Measurements from ENCODE around the gene TBCD.
"Not testable (repeated sequence)": the region's sequence is repeated elsewhere in the genome, so short reads cannot be mapped to it uniquely, and the experiment has no call there.

The TBCD gene

DNA sequence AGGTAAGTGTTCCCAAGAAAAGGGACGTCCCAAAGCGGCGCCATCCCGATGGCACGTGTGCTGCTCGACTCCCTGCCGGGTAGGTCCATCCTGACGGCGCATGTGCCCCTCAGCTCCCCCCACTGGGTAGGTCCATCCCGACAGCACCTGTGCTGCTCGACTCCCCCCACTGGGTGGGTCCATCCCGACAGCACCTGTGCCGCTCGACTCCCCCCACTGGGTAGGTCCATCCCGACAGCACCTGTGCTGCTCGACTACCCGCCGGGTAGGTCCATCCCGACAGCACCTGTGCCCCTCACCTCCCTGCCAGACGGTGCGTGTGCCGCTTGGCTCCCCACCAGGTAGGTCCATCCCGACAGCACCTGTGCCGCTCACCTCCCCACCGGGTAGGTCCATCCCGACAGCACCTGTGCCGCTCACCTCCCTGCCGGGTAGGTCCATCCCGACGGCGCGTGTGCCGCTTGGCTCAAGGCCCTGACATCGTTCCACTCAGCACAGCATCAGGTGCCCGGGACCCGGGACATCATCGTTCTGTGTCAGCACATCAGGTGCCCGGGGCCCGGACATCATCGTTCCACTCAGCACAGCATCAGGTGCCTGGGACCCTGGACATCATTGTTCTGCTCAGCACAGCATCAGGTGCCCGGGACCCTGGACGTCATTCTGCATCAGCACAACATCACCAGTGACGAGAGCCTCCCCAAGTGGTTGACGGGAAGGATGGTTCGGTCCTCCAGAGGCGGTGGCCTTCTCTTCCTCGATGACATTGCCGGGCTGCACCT, 22.2 kb upstream of the TBCD start:
- DNase-seq (ENCODE audit: low read depth) = no peak

DNA sequence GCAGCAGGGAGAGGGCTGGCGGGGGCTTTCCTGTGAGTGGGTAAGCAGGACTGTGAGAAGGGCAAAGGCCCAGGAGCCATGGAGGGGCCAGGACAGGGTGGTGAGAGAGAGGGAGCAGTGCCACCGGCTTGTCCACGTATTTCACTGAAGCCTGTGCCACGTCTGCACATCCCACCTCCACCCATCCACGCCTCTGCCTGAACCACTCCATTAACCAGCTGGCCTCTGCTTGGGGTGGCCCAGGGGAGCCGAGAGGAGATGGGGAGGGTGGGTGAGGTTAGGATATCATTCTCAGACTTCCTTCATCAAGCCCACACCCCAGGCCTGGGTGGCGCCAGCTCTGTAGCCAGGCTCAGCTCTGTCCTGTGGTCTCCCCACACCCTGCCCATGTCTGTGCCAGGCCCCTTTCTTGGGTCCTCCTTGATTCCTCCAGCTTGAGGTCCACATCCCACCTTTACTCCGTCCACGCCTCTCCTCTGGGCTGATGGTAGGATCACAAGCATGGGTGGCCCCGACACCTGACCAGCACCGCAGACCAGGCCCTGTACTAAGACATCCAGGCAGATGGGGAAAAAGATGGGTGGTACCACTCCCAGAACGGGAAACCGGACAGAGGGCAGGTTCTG, 19.6 kb upstream of the TBCD start:
- DNase-seq (ENCODE audit: low read depth) = no peak

GRCh38 chr17:82734987-82735866, 16.6 kb upstream of the TBCD start, which contains the start of gene FN3K:
FN3K (plus strand) TSS chr17:82735615; CDS start chr17:82735637, 22 bp downstream.
- no peak for DNase-seq (ENCODE audit: low read depth)

DNA sequence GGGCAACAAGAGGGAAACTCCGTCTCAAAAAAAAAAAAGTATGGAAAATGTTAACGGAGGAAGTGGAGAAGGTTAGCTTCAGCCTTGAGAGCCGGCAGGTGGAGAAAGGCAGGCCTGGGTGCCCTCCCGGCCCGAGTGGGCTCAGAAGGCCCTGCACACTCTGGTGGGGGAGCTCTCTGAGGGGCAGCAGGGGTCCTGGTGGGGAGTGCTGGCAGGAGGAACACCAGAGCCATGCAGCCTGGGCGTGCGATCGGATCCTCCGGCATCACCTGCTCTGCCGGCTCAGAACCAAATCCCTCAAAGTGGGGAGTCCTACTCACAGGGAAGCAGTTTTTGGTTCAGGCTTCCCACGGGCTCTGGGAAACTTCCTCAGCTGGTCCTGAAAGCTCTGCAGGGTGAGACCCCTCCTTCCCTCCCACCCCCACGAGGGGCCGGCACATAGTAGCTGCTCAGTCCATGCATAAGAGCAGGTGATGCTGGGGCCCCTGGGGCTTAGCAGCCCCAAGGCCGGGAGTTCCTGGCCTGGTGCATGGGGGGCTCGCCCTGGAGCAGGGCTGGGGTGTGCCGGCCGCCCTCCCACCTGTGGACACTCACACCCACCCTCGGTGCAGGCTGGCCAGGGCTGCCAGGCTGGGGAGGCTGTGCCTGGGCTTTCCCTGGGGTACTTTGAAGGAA, 15.2 kb upstream of the TBCD start:
- DNase-seq (ENCODE audit: low read depth) = no peak

DNA sequence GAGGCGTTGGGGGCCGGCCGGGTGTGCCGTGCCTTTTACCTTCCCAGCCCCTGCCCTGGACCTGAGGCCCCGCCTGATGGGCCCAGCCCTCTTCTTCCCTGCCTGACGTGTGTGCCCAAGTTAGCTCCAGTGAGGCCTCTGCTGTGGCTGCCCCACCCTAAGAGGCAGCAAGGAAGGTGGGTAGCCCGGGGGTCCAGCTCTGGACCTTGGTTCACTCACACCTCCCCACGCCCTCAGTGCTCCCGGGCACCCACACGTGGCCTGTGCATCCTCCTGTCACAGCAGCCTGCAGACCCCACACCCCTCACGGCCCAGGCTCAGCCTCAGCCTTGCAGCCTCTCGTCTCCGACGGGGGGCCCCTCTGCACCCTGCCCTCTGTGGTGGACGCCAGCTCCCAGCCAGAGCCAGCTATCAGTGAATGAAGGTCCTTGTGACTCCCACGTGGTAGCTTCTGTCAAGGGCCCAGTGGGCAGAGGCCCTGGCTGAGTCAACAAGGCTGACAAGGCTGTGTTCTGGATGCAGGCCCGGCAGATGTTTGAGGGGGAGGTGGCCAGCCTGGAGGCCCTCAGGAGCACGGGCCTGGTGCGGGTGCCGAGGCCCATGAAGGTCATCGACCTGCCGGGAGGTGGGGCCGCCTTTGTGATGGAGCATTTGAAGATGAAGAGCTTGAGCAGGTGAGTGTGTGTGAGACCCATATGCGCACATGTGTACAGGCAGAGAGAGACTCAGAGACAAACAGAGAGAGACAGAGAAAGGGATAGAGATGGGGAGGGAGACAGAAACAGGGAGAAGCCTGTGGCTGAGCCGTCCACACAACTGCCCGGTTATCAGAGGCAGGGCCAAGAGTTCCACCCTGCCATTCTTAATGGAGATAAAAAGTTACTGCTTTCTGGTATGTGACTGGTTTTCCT, 13.6 kb upstream of the TBCD start:
- DNase-seq (ENCODE audit: low read depth) = no peak

DNA sequence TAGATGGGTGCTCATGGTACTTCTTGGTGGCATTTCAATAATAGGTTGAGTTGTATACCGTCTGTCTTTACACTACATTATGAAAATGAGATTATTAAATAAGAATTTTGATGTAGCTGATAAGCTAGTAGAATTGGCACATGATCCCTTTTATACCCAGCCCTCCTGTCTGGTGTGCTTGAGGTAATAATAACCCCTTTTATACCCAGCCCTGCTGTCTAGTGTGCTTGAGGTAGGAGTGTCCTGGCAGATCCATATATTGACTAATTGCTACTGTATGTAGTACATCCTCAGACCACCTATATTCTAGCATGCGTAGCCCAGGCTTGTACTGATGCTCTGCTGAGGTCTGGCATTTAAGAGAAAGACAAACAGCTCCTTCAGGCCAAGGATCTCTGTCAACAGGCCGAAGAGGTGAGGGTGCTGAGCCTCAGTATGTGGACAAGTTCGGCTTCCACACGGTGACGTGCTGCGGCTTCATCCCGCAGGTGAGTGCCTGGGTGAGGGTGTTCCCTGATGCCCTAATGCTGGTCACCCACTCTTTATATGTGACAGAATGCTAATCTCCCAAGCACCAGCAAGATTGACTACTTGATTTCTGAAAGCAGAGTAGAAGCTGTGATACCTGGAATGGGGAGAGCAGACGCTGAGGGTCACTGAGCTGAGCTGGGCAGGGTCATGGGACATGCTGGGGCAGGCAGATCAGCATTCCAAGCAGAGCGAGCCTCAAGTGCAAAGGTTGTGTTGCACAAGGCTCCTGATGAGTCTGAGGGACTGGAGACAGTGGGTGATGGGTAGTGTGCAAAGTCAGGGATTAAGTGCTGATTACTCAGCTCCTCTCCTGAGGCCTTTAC, 10.7 kb upstream of the TBCD start:
- DNase-seq (ENCODE audit: low read depth) = no peak

GRCh38 chr17:82743344-82744219, 8.3 kb upstream of the TBCD start:
- DNase-seq (ENCODE audit: low read depth) = no peak

GRCh38 chr17:82744736-82745135, 7.1 kb upstream of the TBCD start:
- DNase-seq (ENCODE audit: low read depth) = not testable (repeated sequence)

GRCh38 chr17:82745524-82745923, 6.3 kb upstream of the TBCD start:
- no peak for DNase-seq (ENCODE audit: low read depth)

DNA sequence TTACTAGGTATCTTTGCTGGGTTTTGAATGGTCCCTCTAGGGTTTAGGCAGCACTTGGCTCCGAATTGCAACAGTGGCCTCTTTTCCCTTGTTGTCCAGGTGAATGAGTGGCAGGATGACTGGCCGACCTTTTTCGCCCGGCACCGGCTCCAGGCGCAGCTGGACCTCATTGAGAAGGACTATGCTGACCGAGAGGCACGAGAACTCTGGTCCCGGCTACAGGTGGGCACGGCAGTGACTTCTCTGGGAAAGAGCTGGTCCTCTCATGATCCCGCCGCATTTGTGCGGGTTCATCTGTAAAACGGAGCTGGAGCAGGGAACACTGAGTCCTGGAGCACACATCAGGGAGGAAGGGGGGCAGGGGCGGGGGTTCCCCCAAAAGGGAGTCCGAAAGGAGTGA, 3.1 kb upstream of the TBCD start:
- DNase-seq (ENCODE audit: low read depth) = no peak

- no peak for DNase-seq (ENCODE audit: low read depth)
Observed at GRCh38 chr17:82750241-82750908, 1.5 kb upstream of the TBCD start.

- no peak for DNase-seq (ENCODE audit: low read depth)
Observed at GRCh38 chr17:82751171-82751570, 694 bp upstream of the TBCD start.

GRCh38 chr17:82752371-82753200, 721 bp downstream of the TBCD start:
- no peak for DNase-seq (ENCODE audit: low read depth)

GRCh38 chr17:82753201-82753464, 1.3 kb downstream of the TBCD start:
- DNase-seq (ENCODE audit: low read depth) = no peak

DNA sequence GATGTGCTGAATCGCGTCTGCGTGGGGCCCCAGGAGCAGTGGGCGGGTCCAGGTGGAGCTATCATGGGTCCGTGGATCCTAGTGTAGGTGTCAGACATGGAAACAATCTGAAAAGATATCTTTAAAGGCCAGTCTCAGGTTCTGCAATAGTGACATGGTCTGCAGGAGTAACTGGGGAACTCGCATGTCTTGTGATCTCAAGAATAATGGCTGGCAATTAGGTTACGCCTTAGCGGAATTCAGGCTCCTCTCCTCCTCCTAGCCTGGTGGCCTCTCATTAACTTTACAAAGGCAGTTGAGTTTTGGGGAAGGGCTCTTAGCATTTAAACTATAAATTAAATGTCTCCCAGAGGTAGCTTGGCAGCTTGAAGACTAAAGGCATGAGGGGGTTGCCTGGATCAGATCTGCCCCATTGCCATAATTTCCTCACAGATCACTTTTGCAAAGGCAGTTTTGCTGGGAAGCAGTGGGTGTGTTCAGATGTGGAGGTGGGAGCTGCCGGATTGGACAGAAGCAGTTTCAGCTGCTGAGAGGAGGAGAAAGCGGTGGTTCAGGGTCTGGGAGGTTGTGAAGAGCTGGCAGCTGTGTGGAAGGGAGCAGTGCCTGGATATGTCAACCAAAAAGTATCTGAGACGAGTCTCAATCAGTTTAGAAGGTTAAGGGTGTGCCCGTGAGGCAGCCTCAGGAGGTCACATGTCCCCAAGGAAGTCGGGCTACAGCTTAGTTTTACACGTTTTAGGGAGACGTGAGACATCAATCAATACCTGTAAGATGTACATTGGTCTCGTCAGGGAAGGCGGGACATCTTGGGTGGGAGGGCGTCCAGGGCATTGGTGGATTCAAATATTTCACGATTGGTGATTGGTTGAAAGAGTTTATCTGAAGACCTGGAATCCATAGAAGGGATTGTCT, 2.7 kb downstream of the TBCD start:
- no peak for DNase-seq (ENCODE audit: low read depth)

DNA sequence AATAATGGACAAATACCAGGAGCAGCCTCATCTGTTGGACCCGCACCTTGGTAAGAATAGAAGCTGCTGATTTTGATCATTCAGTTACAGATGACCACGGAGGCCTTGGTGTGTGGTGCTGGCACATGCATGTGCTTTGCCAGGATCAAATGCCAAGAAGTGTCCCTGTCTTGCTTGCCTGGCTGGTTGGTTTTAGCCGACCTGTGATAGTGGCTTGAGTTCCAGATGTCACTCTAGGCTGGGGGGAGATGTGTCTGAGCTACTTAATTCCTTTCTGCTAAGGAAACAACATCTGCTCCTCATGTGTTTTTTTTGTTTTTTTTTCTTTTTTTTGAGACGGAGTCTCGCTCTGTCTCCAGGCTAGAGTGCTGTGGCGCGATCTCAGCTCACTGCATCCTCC, 4.3 kb downstream of the TBCD start:
- no peak for DNase-seq (ENCODE audit: low read depth)

DNA sequence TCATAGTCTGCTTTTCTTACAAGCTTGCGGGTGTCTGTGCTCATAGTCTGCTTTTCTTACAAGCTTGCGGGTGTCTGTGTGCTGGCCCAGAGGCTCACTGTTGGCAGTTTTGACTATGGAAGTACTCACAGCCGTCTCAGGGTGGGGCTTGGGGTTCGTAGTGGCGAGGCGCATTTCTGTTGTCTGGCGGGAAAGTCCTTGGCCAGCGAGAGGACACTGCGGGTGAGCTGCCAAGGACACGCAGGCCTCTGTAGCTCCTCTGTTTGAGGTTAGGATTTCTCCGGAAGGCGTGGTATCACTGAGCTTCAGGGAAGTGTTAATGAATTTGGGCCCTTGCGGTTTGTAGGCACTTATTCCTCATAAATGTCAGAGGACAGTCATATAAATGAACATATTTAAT, 13.5 kb downstream of the TBCD start:
- no peak for DNase-seq (ENCODE audit: low read depth)

Data from GM04503 (cell line).